Testis (tissue), 3 donors: ENCODE measurements around the gene SLC37A1. TPM values are rescaled to one million over a fixed set of nuclear protein-coding genes. Genes with fewer than 3 reads are reported as not detected.

Experiments used
- DNase-seq: peaks from one replicate; pipeline ENCODE4 v3.0.0-alpha.2; 2019
- H3K27ac ChIP-seq, 2 donors: fragments of 200-600 bp; sonication (generic); one replicate each; pipeline ENCODE4 v1.5.1; 2019
- H3K27me3 ChIP-seq: fragments of 200-600 bp; sonication (generic); one replicate; pipeline ENCODE4 v1.5.1; 2019
- H3K36me3 ChIP-seq: fragments of 200-600 bp; sonication (generic); one replicate; pipeline ENCODE4 v1.5.1; 2017; ENCODE audit warnings: low read depth; ENCODE audit errors: missing control alignments
- H3K4me1 ChIP-seq: fragments of 200-600 bp; sonication (generic); one replicate; pipeline ENCODE4 v1.5.1; 2019
- H3K4me3 ChIP-seq, 2 donors: fragments of 200-600 bp; sonication (generic); one replicate each; pipeline ENCODE4 v1.5.1; 2017 to 2019
- H3K9me3 ChIP-seq: fragments of 200-600 bp; sonication (generic); one replicate; pipeline ENCODE4 v1.5.1; 2017
- POLR2A ChIP-seq: fragments of 450-650 bp; IDR thresholded peaks from one replicate; pipeline ENCODE4 v1.6.1; 2017; ENCODE audit warnings: antibody characterized with exemption, mild to moderate bottlenecking, moderate library complexity
- WGBS, 2 donors: methylation state at CpG; one replicate each; pipeline ENCODE4 v1.1.5; 2018; 5-methylcytosine and 5-hydroxymethylcytosine counted together
- intact Hi-C: fragments of 100-400 bp; cut with DNase I; formaldehyde crosslinking; loops from one replicate; pipeline ENCODE4 v1.15.1; 2023; ENCODE audit warnings: low total_unique reads
- polyA plus RNA-seq: library from polyadenylated mRNA; stranded (reverse); fragments of 350-450 nt; fragmentation: Illumina TruSeq; extraction: RNeasy Lipid Tissue Mini Kit (QIAGEN cat#74804); gene quantifications from one replicate; pipeline ENCODE4 v1.2.3, GENCODE V29; 2014; ENCODE audit warnings: low read depth, low replicate concordance; ENCODE audit not compliant: insufficient read depth
- total RNA-seq, 2 donors: library from RNA; depleted of rRNA; stranded (reverse); fragments of >200 nt; gene quantifications; one replicate each; pipeline ENCODE4 v1.2.3, GENCODE V29; 2016
- TF ChIP-seq, protein P1 (sequence below), 3 experiments: fragments of 450-650 bp in 2 of 3; fragments of 200-600 bp in 1 of 3; sonication (generic) in 1 of 3; IDR thresholded peaks; one replicate each; pipeline ENCODE4 v1.5.1; 2016 to 2019; ENCODE audit warnings: antibody characterized with exemption in 3 of 3, mild to moderate bottlenecking in 2 of 3, moderate library complexity in 1 of 3

The SLC37A1 gene
- total and polyA plus RNA-seq, 3 donors from 2014 or later = 22.6 to 48.3 (median 24.3) TPM

DNA sequence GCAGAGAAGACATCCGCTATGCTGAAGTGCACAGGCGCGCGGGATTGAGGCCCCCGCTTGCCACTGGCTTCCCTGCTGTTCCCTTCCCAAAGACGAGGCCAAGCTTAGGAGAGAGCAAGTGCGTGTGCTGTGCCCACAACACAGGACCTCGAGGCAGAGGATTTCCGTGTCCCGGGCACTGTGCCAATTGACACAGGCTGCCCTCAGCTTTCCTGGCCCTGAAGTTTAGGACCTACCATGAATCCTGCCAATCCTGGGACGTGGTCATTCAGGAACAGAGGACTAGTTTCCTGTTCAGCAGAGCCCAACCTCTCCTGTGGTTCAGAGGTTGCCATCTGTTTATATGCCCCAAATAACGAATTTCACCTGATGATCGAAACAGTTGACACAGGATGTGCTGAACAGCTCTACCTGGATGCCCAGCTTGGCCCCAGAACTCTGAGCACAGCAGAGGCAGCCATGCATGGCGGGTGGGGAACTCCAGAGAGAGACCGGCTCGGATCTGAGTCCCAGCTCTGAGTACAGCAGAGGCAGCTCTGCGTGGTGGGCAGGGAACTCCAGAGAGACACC, 22.0 kb downstream of the SLC37A1 start:
- Histone ChIP-seq H3K27ac (no peak overlapping the region), H3K36me3 (no peaks in the 10 kb centered on the region), H3K4me3 (no peak overlapping the region), H3K9me3 (no peaks in the 10 kb centered on the region), H3K4me1 (no peaks in the 10 kb centered on the region), H3K27me3 (no peaks in the 10 kb centered on the region)
- intact Hi-C loops = no loop called here
- TF ChIP-seq, protein P1, sequence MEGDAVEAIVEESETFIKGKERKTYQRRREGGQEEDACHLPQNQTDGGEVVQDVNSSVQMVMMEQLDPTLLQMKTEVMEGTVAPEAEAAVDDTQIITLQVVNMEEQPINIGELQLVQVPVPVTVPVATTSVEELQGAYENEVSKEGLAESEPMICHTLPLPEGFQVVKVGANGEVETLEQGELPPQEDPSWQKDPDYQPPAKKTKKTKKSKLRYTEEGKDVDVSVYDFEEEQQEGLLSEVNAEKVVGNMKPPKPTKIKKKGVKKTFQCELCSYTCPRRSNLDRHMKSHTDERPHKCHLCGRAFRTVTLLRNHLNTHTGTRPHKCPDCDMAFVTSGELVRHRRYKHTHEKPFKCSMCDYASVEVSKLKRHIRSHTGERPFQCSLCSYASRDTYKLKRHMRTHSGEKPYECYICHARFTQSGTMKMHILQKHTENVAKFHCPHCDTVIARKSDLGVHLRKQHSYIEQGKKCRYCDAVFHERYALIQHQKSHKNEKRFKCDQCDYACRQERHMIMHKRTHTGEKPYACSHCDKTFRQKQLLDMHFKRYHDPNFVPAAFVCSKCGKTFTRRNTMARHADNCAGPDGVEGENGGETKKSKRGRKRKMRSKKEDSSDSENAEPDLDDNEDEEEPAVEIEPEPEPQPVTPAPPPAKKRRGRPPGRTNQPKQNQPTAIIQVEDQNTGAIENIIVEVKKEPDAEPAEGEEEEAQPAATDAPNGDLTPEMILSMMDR (IDR thresholded peaks at IDR 0.05) = no peak
- no peak for TF ChIP-seq POLR2A
- 73 to 82% methylated on average over 17 of the region's 17 CpGs for whole genome bisulfite sequencing, 2 donors
- DNase-seq = no peak

DNA sequence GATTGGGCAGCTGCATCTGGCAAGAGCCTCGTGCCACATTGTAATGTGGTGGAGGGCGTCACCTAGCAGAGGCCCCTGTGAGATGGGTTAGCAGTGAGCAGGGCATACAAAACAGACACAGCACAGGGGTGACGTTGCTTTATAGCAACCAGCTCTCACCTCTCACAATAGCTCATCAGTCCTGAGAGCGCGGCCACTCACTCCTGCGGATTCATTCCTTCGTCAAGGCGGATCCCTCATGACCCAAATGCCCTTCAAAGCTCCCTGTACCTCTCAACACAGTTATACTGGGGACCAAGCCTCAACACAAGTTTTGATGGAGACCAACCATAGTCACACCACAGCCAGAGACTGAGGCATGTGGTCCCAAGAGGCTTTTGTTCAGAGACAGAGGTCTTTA, 22.9 kb downstream of the SLC37A1 start:
- Histone ChIP-seq H3K9me3 (no peaks in the 10 kb centered on the region), H3K27me3 (no peaks in the 10 kb centered on the region), H3K36me3 (no peaks in the 10 kb centered on the region), H3K4me3 (no peak overlapping the region), H3K27ac (no peak overlapping the region), H3K4me1 (no peaks in the 10 kb centered on the region)
- intact Hi-C loops = no loop called here
- TF ChIP-seq POLR2A = no peak
- TF ChIP-seq, protein P1 (IDR thresholded peaks at IDR 0.05) = no peak
- WGBS, 2 donors = 84 to 89% methylated on average over 8 of the region's 8 CpGs
- DNase-seq = no peak

DNA sequence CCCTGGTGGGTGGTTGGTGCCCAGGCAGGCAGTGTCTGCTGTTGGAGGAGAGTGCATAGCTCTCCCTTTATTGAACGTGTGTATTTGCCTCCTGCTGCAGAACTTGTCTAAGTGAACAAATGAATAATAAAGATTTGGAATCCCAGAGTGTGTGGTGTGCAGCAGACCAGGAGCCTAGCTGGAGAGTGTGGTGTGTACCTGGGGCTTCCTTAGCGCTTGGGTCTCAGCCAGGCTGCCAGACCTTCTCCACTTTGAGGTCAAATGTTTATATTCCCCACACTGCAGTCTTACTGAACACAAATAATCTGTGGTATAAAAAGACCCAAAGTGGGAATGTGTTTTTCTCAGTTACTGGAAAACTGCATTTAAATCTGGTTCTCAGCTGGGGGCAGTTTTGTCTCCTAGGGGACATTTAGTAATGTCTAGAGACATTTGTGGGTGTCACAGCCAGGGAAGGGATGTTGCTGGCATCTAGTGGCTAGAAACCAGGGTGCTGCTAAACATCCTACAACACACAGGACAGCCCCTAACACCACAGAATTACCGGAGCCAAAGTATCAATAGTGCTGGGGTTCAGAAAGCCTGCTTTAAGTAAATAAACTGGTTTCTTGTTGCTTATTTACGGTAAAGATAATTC, 23.6 kb downstream of the SLC37A1 start:
- intact Hi-C loops = no loop called here
- Histone ChIP-seq H3K36me3 (no peaks in the 10 kb centered on the region), H3K4me1 (no peaks in the 10 kb centered on the region), H3K27me3 (no peaks in the 10 kb centered on the region), H3K4me3 (no peak overlapping the region), H3K9me3 (no peaks in the 10 kb centered on the region), H3K27ac (no peak overlapping the region)
- TF ChIP-seq, protein P1 (IDR thresholded peaks at IDR 0.05) = no peak
- no peak for TF ChIP-seq POLR2A
- 84 to 88% methylated on average over 4 of the region's 4 CpGs for WGBS, 2 donors
- no peak for DNase-seq

DNA sequence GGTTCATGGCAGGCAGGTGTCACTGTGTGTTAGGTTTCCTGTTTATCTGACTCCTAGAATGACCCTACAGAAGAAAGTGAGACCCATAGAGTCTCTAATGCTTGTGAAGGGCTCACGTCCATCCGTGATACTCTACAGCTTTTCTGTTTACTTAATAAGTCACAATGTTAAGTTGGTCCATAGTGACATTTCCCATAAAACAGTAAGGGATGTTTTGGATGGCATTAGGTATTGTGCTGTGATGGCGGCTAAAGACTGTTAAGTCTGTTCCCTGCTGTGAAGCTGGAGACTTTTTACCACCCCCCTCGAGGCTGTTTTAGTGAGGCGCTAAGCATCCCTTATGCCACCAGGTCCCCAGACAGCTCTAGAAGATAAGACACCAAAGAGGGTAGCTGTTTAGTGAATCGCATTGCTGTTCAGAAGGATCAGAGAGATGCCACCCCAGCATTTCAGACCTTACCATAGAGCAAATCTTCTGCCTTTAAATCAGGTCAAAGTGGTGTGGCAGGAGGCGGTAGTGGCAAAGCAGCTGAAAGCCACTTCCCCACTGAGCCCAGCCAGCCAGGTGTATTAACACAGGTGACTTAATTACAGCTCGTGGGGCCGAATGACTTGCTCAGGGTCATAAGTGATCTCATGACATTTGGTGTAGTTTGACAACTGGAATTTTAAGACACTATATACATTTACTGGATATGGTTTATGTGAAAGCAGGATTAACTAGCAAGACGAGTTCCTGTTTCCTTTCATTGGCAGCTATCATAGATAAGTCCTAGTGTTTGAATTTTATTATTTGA, 25.0 kb downstream of the SLC37A1 start:
- no peaks in the 10 kb centered on the region for H3K9me3 ChIP-seq
- DNase-seq = no peak
- 77 to 80% methylated on average over 10 of the region's 10 CpGs for WGBS, 2 donors
- no peak overlapping the region for H3K4me3 ChIP-seq
- no peaks in the 10 kb centered on the region for H3K4me1 ChIP-seq
- H3K27ac ChIP-seq = no peak overlapping the region
- H3K27me3 ChIP-seq = no peaks in the 10 kb centered on the region
- no peaks in the 10 kb centered on the region for H3K36me3 ChIP-seq
- TF ChIP-seq, protein P1 (IDR thresholded peaks at IDR 0.05) = no peak
- TF ChIP-seq POLR2A = no peak
- intact Hi-C loops = no loop called here
